SU-DHL-6 (cell line): ENCODE data around the gene SH3RF1.

Source experiments
- H2AFZ ChIP-seq: fragments of 200-600 bp; sonication (generic); 2 replicates; pipeline ENCODE4 v1.6.1; 2014; ENCODE audit warnings: low read depth, mild to moderate bottlenecking, moderate library complexity, mixed read lengths, antibody characterized with exemption, low read length; ENCODE audit not compliant: severe bottlenecking
- H3F3A ChIP-seq: fragments of 200-600 bp; shearing (Covaris generic); 2 replicates; pipeline ENCODE4 v1.6.0; 2016; ENCODE audit warnings: antibody characterized with exemption, mild to moderate bottlenecking; ENCODE audit not compliant: insufficient read depth
- H3K27ac ChIP-seq: fragments of 200-600 bp; sonication (generic); 2 replicates; pipeline ENCODE4 v1.5.1; 2016; ENCODE audit warnings: low read depth, mild to moderate bottlenecking, low read length, moderate library complexity, mixed read lengths
- H3K27me3 ChIP-seq: fragments of 200-600 bp; sonication (generic), shearing (Covaris generic); 2 replicates; pipeline ENCODE4 v1.6.0; 2014; ENCODE audit warnings: mild to moderate bottlenecking, low read length
- H3K36me3 ChIP-seq: fragments of 200-600 bp; sonication (generic); 2 replicates; pipeline ENCODE4 v1.6.1; 2014; ENCODE audit warnings: mild to moderate bottlenecking, low read length, mixed read lengths
- H3K4me2 ChIP-seq: fragments of 300-600, 200-600 bp; shearing (Covaris generic), sonication (generic); 2 replicates; pipeline ENCODE4 v1.6.0; 2014; ENCODE audit warnings: low read length, low read depth, mild to moderate bottlenecking; ENCODE audit not compliant: poor library complexity, severe bottlenecking
- H3K4me3 ChIP-seq: fragments of 200-600 bp; sonication (generic); 2 replicates; pipeline ENCODE4 v1.5.1; 2014; ENCODE audit warnings: antibody characterized with exemption, low read length, mild to moderate bottlenecking, mixed read lengths; ENCODE audit not compliant: insufficient read depth, poor library complexity, severe bottlenecking
- H3K79me2 ChIP-seq: fragments of 200-600 bp; sonication (generic); 2 replicates; pipeline ENCODE4 v1.6.1; 2014; ENCODE audit warnings: mild to moderate bottlenecking, low read length, moderate library complexity; ENCODE audit not compliant: insufficient read depth
- H3K9ac ChIP-seq: fragments of 200-600 bp; sonication (generic); 2 replicates; pipeline ENCODE4 v1.7.0; 2014; ENCODE audit warnings: mild to moderate bottlenecking, low read length
- H3K9me2 ChIP-seq: fragments of 200-600 bp; sonication (generic); replicated peaks from 2 replicates; pipeline ENCODE4 v1.6.1; 2014; ENCODE audit warnings: low read length; ENCODE audit not compliant: insufficient read depth
- H3K9me3 ChIP-seq: fragments of 200-600 bp; sonication (generic); 2 replicates; pipeline ENCODE4 v1.6.1; 2014; ENCODE audit warnings: low read length, mixed read lengths; ENCODE audit not compliant: insufficient read depth
- H4K20me1 ChIP-seq: fragments of 200-600 bp; sonication (generic); 2 replicates; pipeline ENCODE4 v1.6.1; 2014; ENCODE audit warnings: low read depth, mild to moderate bottlenecking, antibody characterized with exemption, low read length, moderate library complexity, mixed read lengths
- EZH2phosphoT487 ChIP-seq: fragments of 200-600 bp; sonication (generic), shearing (Covaris generic); conservative IDR thresholded peaks from 2 replicates; pipeline ENCODE4 v1.6.1; 2018; ENCODE audit warnings: mild to moderate bottlenecking, antibody characterized with exemption, low read length, moderate library complexity, mixed read lengths
- TF ChIP-seq, protein P1 (sequence below): fragments of 200-600 bp; sonication (generic); IDR thresholded peaks from one replicate; pipeline ENCODE4 v1.5.1; 2017; ENCODE audit warnings: antibody characterized with exemption, mild to moderate bottlenecking, low read length, moderate library complexity; ENCODE audit not compliant: insufficient read depth, poor library complexity, severe bottlenecking

SH3RF1 gene

GRCh38 chr4:169270810-169271691 is at the start of gene SH3RF1:
Gene SH3RF1, minus strand, starts transcription at chr4:169270956. Its CDS starts 1,744 bp downstream, at chr4:169269212.
- H3F3A ChIP-seq, result no peaks in the 10 kb centered on the region
- no peaks in the 10 kb centered on the region for H3K9me3 ChIP-seq
- H3K4me2 ChIP-seq, result peak within 1 kb of the TSS; percentile 89
- H3K4me3 ChIP-seq, result peak within 1 kb of the TSS; percentile 72
- H2AFZ ChIP-seq, result peak within 1 kb of the TSS; percentile 98
- no peaks in the 10 kb centered on the region for H4K20me1 ChIP-seq
- peak within 1 kb of the TSS; percentile 56 for H3K9ac ChIP-seq
- no peaks in the 10 kb centered on the region for H3K36me3 ChIP-seq
- no peaks in the 10 kb centered on the region for H3K27me3 ChIP-seq
- no peaks in the 10 kb centered on the region for H3K9me2 ChIP-seq
- TF ChIP-seq, protein P1, sequence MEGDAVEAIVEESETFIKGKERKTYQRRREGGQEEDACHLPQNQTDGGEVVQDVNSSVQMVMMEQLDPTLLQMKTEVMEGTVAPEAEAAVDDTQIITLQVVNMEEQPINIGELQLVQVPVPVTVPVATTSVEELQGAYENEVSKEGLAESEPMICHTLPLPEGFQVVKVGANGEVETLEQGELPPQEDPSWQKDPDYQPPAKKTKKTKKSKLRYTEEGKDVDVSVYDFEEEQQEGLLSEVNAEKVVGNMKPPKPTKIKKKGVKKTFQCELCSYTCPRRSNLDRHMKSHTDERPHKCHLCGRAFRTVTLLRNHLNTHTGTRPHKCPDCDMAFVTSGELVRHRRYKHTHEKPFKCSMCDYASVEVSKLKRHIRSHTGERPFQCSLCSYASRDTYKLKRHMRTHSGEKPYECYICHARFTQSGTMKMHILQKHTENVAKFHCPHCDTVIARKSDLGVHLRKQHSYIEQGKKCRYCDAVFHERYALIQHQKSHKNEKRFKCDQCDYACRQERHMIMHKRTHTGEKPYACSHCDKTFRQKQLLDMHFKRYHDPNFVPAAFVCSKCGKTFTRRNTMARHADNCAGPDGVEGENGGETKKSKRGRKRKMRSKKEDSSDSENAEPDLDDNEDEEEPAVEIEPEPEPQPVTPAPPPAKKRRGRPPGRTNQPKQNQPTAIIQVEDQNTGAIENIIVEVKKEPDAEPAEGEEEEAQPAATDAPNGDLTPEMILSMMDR, result peak; percentile 22
- no peak for TF ChIP-seq EZH2phosphoT487
- no peaks in the 10 kb centered on the region for H3K79me2 ChIP-seq
- H3K27ac ChIP-seq, result no peak within 1 kb of the TSS

- no peak overlapping the region for H3K9ac ChIP-seq
- no peaks in the 10 kb centered on the region for H3K27me3 ChIP-seq
- H3K9me3 ChIP-seq, result no peaks in the 10 kb centered on the region
- H3K4me2 ChIP-seq, result no peak overlapping the region
- TF ChIP-seq EZH2phosphoT487, result no peak
- TF ChIP-seq, protein P1, result no peak
- H4K20me1 ChIP-seq, result no peaks in the 10 kb centered on the region
- H3F3A ChIP-seq, result no peaks in the 10 kb centered on the region
- no peaks in the 10 kb centered on the region for H3K36me3 ChIP-seq
- H3K27ac ChIP-seq, result no peak overlapping the region
- no peak overlapping the region for H2AFZ ChIP-seq
- no peak overlapping the region for H3K4me3 ChIP-seq
- no peaks in the 10 kb centered on the region for H3K9me2 ChIP-seq
- no peaks in the 10 kb centered on the region for H3K79me2 ChIP-seq
These were observed 45.0 kb upstream of the SH3RF1 start for GRCh38 chr4:169315530-169316343.

- Histone ChIP-seq H3F3A (no peaks in the 10 kb centered on the region), H3K27ac (no peak overlapping the region), H3K27me3 (no peaks in the 10 kb centered on the region), H3K79me2 (no peaks in the 10 kb centered on the region), H4K20me1 (no peaks in the 10 kb centered on the region), H2AFZ (no peak overlapping the region), H3K9ac (no peak overlapping the region), H3K4me3 (no peak overlapping the region), H3K4me2 (no peak overlapping the region), H3K9me2 (no peaks in the 10 kb centered on the region), H3K36me3 (no peaks in the 10 kb centered on the region), H3K9me3 (no peaks in the 10 kb centered on the region)
- TF ChIP-seq EZH2phosphoT487, result no peak
- TF ChIP-seq, protein P1, result no peak
These were observed 44.1 kb upstream of the SH3RF1 start for GRCh38 chr4:169314906-169315305.
